DOHH2 (cell line): ENCODE measurements around the gene PPP1R12C.

Source experiments
- CTCF ChIP-seq: fragments of 200-600 bp; sonication (generic); IDR thresholded peaks from one replicate; pipeline ENCODE4 v1.5.1; 2014; ENCODE audit warnings: antibody characterized with exemption, mild to moderate bottlenecking, low read depth, low read length; ENCODE audit not compliant: poor library complexity, severe bottlenecking
- EZH2phosphoT487 ChIP-seq: fragments of 200-600 bp; sonication (generic); IDR thresholded peaks from 2 replicates; pipeline ENCODE4 v1.6.1; 2017; ENCODE audit warnings: borderline replicate concordance, mild to moderate bottlenecking, antibody characterized with exemption, low read length, moderate library complexity, mixed read lengths

GRCh38 chr19:55147545-55148251 lies 30.3 kb upstream of the PPP1R12C start:
- no peak for TF ChIP-seq CTCF
- no peak for TF ChIP-seq EZH2phosphoT487
